ENCODE results near the gene SELENBP1. TPM values are rescaled to one million over a fixed set of nuclear protein-coding genes. Genes with fewer than 3 reads are reported as not detected.

The SELENBP1 gene
- total RNA-seq, 1 donor from 2014 or later, result 10.2 TPM

GRCh38 chr1:151369302-151369610 is 3.2 kb downstream of the SELENBP1 start:
- H3K27ac Mint-ChIP-seq (ENCODE audit: unreplicated experiment), result no peak overlapping the region
- H3K9me3 Mint-ChIP-seq (ENCODE audit: unreplicated experiment), result no peaks in the 10 kb centered on the region
- H3K27me3 Mint-ChIP-seq (ENCODE audit: unreplicated experiment), result no peaks in the 10 kb centered on the region
- DNase-seq (ENCODE audit: extremely low spot score, unreplicated experiment), result no peak
- H3K4me3 Mint-ChIP-seq (ENCODE audit: unreplicated experiment), result no peak overlapping the region
- peaks cover 34% of the 10 kb centered on the region for H3K4me1 Mint-ChIP-seq (ENCODE audit: unreplicated experiment)
- TF ChIP-seq, protein P1, sequence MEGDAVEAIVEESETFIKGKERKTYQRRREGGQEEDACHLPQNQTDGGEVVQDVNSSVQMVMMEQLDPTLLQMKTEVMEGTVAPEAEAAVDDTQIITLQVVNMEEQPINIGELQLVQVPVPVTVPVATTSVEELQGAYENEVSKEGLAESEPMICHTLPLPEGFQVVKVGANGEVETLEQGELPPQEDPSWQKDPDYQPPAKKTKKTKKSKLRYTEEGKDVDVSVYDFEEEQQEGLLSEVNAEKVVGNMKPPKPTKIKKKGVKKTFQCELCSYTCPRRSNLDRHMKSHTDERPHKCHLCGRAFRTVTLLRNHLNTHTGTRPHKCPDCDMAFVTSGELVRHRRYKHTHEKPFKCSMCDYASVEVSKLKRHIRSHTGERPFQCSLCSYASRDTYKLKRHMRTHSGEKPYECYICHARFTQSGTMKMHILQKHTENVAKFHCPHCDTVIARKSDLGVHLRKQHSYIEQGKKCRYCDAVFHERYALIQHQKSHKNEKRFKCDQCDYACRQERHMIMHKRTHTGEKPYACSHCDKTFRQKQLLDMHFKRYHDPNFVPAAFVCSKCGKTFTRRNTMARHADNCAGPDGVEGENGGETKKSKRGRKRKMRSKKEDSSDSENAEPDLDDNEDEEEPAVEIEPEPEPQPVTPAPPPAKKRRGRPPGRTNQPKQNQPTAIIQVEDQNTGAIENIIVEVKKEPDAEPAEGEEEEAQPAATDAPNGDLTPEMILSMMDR (IDR thresholded peaks at IDR 0.05), result no peak
- peaks cover 2% of the 10 kb centered on the region for H3K36me3 Mint-ChIP-seq (ENCODE audit: unreplicated experiment)

DNA sequence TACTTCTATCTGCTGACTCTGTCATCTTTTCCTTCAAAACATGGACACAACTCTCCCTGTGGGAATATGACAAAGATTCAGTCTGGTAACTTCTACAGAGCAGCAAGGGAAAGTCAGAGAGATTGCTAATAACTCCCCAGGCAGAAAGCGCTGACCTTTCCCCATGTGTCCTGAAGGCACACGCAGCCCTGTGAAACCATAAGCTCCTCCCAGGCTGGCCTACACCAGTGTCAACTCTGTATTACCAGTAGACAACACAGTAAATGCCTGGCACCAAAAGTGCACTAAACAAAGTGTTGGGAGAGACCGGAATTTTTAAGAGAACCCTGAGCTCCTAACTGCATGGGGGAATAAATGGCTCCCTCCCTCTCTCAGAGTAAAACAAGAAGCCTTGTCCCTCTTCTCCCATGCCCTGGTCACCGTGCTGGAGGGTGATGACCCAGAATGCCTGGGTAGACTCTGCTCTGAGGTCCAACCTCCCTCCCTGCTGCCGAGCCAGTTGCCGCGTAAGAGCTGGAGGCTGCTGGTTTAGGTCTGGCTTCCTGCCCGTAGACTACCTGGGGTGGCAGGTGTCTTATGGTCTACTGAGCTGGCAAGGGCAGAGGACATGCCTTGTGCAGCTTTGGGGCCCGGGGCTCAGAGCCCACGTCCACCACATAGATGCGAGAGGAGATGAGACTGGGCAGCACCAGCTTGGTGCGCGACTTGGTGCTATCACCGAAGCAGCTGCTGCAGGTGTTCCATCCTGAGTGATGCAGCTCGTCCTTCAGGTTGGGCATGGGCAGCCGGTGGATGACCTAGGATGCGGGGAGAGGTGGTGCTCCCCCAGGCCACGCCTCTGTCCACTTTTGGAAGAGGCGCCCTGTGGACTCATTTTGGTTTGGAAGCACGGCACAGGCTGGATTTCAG is 3.9 kb downstream of the SELENBP1 start:
- Mint-ChIP-seq H3K4me3 (ENCODE audit: unreplicated experiment) (no peak overlapping the region), H3K4me1 (ENCODE audit: unreplicated experiment) (peaks cover 34% of the 10 kb centered on the region), H3K36me3 (ENCODE audit: unreplicated experiment) (peaks cover 2% of the 10 kb centered on the region), H3K9me3 (ENCODE audit: unreplicated experiment) (no peaks in the 10 kb centered on the region), H3K27ac (ENCODE audit: unreplicated experiment) (no peak overlapping the region), H3K27me3 (ENCODE audit: unreplicated experiment) (no peaks in the 10 kb centered on the region)
- DNase-seq (ENCODE audit: extremely low spot score, unreplicated experiment), result no peak
- TF ChIP-seq, protein P1 (IDR thresholded peaks at IDR 0.05), result no peak

GRCh38 chr1:151367658-151368392 is 4.7 kb downstream of the SELENBP1 start:
- Mint-ChIP-seq H3K9me3 (ENCODE audit: unreplicated experiment) (peaks cover 5% of the 10 kb centered on the region), H3K27ac (ENCODE audit: unreplicated experiment) (no peak overlapping the region), H3K4me3 (ENCODE audit: unreplicated experiment) (no peak overlapping the region), H3K36me3 (ENCODE audit: unreplicated experiment) (peaks cover 2% of the 10 kb centered on the region), H3K27me3 (ENCODE audit: unreplicated experiment) (no peaks in the 10 kb centered on the region), H3K4me1 (ENCODE audit: unreplicated experiment) (peaks cover 30% of the 10 kb centered on the region)
- no peak for DNase-seq (ENCODE audit: extremely low spot score, unreplicated experiment)
- TF ChIP-seq, protein P1 (IDR thresholded peaks at IDR 0.05), result no peak

DNA sequence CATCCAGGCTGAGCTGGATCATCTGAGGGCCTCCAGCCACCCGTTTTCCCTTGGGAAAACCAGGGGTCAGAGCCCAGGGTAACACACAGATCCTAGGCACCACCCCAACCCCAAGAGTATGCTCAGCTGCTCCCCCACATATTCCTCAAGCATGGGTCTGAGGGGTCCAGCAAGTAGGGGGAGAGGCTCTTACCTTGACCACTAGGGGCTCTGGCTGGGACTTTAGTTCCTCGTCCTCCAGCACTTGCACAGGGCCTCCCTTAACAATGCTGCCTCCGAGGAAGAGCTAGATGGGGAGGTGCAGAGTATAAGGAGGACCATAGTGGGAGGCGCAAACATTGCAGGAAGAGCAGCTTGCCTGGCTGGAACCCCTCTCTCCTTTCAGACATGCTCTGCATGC is 7.5 kb downstream of the SELENBP1 start:
- peaks cover 2% of the 10 kb centered on the region for H3K36me3 Mint-ChIP-seq (ENCODE audit: unreplicated experiment)
- no peak overlapping the region for H3K27ac Mint-ChIP-seq (ENCODE audit: unreplicated experiment)
- TF ChIP-seq, protein P1 (IDR thresholded peaks at IDR 0.05), result no peak
- H3K9me3 Mint-ChIP-seq (ENCODE audit: unreplicated experiment), result peaks cover 6% of the 10 kb centered on the region
- peaks cover 4% of the 10 kb centered on the region for H3K4me1 Mint-ChIP-seq (ENCODE audit: unreplicated experiment)
- DNase-seq (ENCODE audit: extremely low spot score, unreplicated experiment), result no peak
- H3K4me3 Mint-ChIP-seq (ENCODE audit: unreplicated experiment), result no peak overlapping the region
- H3K27me3 Mint-ChIP-seq (ENCODE audit: unreplicated experiment), result no peaks in the 10 kb centered on the region

Data from osteocyte (in vitro differentiated cells).